GM11168 (cell line): ENCODE measurements around the gene AIRE.
"Not testable (repeated sequence)": the region's sequence is repeated elsewhere in the genome, so short reads cannot be mapped to it uniquely, and the experiment has no call there.

Experiments used
- in situ Hi-C: fragments of 300-500 bp; cut with MboI; formaldehyde crosslinking; loops from one replicate; pipeline ENCODE4 v1.12.0; 2022; ENCODE audit warnings: low sequenced_read_pairs; ENCODE audit not compliant: unreplicated experiment

Gene AIRE

DNA sequence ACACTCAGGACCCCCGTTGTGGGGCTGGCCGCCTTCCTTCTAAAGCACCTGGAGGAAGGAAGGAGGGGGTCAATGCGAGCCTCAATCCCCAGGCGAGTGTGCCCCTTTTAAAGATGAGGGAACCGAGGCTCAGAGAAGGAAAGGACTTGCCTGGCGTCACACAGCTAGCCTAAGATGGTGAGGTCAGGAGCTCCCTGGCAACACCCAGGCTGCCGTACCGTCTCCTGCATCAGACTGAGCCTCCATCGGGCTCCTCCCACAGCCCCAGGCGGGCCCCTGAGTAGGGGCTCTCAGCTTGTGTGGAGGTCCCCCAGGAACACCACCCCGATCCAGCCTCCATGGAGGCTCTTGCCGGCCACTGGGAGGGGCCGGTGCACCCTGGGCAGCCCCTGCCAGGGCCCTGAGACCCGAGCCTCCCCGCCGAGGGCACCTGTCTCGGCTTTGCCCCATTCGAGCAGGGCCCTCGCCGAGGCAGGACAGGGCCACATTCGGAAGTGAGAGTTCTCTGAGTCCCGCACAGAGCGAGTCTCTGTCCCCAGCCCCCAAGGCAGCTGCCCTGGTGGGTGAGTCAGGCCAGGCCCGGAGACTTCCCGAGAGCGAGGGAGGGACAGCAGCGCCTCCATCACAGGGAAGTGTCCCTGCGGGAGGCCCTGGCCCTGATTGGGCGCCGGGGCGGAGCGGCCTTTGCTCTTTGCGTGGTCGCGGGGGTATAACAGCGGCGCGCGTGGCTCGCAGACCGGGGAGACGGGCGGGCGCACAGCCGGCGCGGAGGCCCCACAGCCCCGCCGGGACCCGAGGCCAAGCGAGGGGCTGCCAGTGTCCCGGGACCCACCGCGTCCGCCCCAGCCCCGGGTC is at the start of gene AIRE:
Gene AIRE, plus strand, starts transcription at position 739 of the 855 bp plus-strand sequence. CDS start 131 bp downstream, outside the sequence.
- in situ Hi-C loops, result loop anchor here (25.0 kb wide), 1 partner anchor 148 kb away; the partner anchor contains the start of gene GATD3

GRCh38 chr21:44240353-44240752 is 45.3 kb upstream of the AIRE start:
- in situ Hi-C loops, result not testable (repeated sequence)

DNA sequence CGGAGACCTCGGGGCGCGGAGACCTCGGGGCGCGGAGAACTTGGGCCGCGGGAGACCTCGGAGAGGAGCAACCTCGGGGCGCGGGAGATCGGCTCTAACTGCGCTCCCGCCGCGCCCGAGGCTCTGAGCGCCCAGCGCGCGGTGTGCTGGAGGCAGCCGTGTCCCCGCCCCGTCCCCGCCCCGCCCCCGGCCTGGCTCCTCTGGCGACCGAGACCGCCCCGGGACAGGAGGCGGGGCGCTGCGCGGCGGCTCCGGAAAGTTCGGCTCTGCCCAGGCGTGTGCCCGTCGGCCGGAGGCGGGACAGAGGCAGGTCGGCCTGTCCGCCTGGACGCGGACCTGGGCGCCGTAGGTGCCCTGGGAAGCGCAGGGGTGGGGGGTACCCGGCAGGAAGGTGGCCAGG is 44.8 kb upstream of the AIRE start, which contains the start of gene ICOSLG:
Gene ICOSLG, minus strand, starts transcription at position 102 of the 400 bp plus-strand sequence. CDS start 126 bp downstream, outside the sequence.
- in situ Hi-C loops, result not testable (repeated sequence)

DNA sequence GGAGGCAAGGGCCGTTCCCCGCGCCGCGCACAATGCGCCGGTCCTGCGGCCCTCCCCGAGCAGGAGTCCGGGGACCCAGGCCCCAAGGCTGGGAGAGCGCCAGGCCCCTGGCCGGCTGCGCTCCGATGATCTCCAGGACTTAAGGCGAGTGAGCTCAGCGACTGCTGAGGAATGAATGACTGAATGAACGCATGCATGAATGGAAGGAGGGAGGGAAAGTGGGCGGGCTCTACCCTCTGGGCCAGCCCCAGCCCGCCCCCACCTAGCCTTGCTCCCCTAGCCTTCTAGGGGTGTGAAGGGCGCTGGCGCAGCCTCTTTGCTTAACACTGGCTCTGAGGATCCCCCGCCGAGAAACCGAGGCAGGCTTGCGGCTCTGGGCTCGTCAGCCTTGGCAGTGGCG is 44.4 kb upstream of the AIRE start:
- in situ Hi-C loops, result not testable (repeated sequence)

DNA sequence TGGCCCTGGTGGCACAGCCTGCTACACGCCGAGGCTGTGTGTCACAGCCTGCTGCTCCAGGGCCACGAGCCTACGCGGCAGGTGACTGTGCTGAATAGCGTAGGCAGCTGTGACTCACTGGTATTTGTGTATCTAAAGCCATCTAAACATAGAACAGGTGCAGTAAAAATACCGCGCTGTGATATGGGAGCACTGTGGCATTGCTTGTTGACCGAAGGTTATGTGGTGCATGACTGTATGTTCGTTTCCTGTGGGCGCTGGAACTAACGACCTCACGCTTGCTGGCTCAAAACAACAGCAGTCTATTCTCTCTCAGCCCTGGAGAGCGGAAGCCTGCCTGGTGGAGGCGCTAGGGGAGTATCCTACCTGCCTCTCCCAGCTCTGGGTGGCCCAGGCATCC is 41.7 kb upstream of the AIRE start:
- in situ Hi-C loops, result not testable (repeated sequence)

DNA sequence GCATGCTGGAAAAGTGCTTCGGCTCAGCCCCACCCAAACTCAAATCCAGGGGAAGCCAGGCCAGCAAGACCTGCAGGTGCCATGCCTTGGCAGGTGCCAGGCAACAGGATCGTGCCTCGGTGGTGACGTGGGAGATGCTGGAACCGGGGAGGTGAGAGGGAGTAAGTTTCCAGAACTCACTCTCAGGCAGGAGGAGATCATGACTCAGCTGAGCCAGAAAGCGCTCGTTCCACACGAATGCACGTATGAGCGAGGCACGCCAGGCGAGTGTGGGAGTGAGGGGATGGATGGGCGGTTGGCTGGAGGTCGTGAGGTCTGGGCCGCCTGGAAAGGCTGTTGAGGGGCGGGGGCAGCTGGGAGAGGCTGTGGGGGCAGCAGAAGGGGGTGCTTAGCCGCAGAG is 37.8 kb upstream of the AIRE start:
- in situ Hi-C loops, result not testable (repeated sequence)

GRCh38 chr21:44249204-44250037 is 36.3 kb upstream of the AIRE start:
- in situ Hi-C loops, result not testable (repeated sequence)

GRCh38 chr21:44253832-44254710 is 31.6 kb upstream of the AIRE start:
- in situ Hi-C loops, result no loop called here

DNA sequence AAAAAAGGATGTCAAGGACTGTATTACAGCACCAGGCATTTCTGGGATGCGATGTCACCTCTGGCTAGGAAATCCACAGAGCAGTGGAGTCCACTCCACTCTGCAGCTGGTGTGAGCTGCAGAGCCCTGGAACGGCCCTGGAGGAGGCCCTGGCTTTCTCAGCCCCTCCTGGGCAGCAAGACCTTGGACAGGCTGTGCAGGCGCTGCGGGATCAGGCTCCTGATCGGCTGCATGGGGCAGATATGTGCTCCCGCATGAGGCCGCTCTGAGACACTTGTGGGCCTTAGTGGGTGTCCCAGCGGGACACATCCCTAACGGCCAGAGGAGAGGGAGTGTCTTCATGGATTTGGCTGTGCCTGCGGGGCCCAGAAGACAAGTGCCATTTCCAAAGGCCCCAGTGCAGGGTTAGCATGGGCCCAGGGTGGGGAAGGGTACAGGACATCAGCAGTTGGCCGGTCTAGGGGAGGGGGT is 30.1 kb upstream of the AIRE start:
- in situ Hi-C loops, result no loop called here

DNA sequence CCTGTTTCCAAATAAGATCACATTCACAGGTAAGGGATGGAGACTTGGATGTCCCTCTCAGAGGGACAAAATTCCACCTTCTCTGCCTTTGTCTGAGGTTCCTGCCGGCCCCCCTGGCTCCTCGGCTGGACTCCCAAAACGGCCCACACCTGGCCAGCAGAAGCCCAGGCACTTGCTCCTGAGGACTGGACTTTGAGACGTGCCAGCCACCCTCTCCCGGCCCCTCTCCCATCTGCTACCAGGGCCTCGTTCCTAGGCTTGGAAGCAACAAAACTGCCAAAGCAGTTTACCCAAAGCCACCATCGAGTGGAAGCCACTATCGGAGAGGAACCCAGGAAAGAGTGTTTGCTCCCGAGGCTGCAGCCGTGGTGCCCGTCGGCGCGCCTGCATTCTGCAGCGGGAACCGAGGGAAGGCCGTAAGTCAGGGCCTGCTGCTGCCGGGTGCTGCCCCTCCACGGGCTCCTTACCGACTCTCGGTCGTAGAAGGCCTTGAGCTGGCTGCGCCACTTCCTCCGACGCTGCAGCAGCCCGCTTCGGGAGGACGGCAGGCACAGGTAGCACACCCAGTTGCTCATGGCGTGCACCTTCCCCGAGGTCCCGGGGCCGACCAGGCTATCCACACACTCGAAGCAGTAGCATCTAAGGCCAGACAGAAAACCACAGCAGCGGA is 27.5 kb upstream of the AIRE start:
- in situ Hi-C loops, result no loop called here

- in situ Hi-C loops, result no loop called here
Observed at GRCh38 chr21:44259082-44259705, 26.5 kb upstream of the AIRE start.

GRCh38 chr21:44260066-44260465 is 25.6 kb upstream of the AIRE start:
- in situ Hi-C loops, result no loop called here

DNA sequence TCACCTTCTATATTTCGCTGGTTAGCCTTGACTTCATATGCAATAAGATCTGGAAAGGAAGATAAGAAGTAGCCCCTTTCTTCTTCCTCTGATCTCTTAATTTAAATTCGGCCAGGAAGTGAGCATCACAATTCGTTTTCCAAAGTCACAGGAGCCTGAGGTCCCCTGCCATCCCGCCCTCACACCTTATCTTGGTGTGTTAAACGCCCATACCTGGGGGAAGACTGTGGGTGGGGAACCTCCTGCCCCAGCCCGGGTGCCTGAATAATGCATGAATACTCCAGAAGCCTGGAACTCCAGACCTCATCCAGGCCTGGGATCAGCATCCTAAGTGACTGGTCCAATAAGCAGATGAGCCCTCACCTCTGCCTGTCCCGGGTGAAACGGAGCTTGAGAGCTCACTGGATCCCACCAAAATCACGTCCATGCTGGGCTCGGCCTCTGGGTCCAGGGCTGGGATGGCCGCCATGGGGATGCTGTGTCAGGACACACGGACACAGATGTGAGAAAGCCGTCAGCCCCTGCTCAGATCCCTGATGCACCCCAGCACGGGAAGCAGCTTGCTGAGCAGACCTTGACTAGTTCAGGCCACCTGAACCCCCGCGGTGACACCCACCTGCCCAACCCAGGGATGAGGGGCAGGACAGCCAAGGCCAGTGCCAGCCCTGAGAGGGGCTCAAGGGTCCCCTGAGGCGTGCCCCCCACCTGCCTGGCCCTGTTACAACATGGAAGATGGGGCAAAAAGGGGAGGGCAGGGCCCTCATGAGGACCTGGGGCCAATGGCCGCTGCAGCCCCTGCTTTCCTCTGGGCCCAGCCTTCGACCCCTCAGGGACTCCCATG is 24.7 kb upstream of the AIRE start:
- in situ Hi-C loops, result no loop called here

- in situ Hi-C loops, result no loop called here
Observed at GRCh38 chr21:44261675-44262295, 23.9 kb upstream of the AIRE start, which contains the start of gene DNMT3L. Gene DNMT3L (minus strand): TSS chr21:44261897. CDS start chr21:44261259, 638 bp downstream.

DNA sequence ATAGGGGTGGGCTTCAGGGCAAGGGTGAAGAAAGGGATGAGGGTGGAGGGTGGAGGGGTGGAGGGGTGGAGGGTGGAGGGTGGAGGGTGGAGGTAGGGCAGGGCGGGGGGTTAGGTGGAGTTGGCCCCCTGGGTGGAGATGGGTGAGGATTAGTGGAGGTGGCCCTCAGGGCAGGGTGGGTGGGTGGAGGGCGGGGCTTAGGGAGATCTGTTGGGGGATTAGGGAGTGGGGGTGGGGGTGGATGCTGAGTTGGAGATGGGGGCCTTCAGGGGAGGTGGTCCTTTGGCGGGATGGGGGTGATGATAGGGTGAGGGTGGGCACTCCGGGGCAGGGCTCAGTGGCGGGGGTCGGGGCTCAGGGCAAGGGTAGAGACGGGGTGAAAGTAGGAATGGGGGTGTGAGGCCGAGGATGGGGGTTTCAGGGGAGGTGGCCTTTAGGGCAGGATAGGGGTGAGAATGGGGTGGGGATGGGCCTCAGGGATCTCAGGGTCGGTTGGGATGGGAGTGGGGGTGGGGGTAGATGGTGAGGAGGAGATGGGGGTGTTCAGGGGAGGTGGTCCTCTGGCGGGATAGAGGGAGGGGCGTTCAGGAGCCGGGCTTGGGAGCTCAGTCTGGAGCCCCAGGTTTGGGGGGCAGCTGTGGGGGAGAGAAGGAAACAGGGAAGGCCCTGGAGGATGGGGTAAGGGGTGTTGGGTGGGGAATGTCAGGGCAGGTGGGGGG is 23.2 kb upstream of the AIRE start:
- in situ Hi-C loops, result no loop called here

DNA sequence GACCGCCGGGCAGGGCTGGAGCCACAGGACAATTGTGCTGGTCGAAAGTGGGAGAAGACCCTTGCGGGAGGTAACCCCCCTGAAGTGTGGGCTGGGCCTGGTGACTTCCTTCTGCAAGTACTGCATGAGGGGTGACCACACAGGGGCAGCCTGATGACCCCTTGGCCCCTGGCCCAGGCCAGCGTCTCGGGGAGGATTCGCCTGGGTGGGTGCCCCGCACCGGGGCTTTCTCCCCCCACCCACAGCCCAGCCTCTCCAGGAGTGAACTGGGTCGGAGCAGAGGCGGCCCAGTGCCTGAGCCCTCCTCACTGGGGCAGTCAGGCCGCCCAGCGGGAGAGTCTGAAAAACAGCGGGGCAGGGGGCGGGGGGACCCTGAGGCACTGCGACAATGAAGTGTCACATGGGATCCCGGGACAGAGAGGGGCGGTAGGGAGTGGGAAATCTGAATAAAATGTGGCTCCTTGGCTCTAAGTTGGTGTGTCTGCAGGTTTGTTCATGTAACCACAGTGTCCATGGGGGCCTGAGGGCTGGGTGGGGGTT is 22.4 kb upstream of the AIRE start:
- in situ Hi-C loops, result no loop called here

DNA sequence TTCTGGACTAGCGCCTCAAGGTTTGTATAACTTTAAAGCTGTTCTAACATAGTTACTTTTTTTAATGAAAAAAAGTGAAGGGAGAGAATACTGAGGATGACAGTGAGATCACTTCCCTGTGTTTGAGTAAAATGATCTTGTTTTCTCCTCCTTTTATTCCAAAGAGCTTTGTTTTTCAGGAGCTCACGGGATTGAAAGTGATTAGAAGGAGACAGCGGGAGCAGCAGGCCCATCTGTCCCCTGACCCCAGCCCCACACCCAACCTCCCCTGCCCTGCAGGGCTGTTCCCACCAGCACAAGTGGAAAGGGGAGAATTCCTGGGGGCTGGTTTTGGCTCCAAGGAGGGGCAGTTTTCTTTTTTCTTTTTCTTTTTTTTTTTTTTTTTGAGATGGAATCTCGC is 21.9 kb upstream of the AIRE start:
- in situ Hi-C loops, result no loop called here
